ENCODE measurements around the gene COL9A3. TPM values are rescaled to one million over a fixed set of nuclear protein-coding genes. Genes with fewer than 3 reads are reported as not detected.

COL9A3 gene
- total and polyA plus RNA-seq, 8 donors = 2.3 to 107 (median 56.2) TPM

- no peak overlapping the region for H3K27ac ChIP-seq
- no peak overlapping the region for H3K4me3 ChIP-seq
- intact Hi-C loops (cut with DNase I) = no loop called here
- H3K4me1 ChIP-seq = peaks cover 6 to 33% of the 10 kb centered on the region in 2 donors
- no peaks in the 10 kb centered on the region for H3K36me3 ChIP-seq
- no peak for TF ChIP-seq CTCF (IDR thresholded peaks at IDR 0.05)
- DNase-seq = peak in 2 of 4 donors; percentile 27 to 65
- no peak for ATAC-seq
- H3K9me3 ChIP-seq = no peaks in the 10 kb centered on the region
- H3K27me3 ChIP-seq = peaks cover 0 to 9% of the 10 kb centered on the region in 2 donors
Measured at GRCh38 chr20:62835931-62836861, 19.3 kb downstream of the COL9A3 start.

DNA sequence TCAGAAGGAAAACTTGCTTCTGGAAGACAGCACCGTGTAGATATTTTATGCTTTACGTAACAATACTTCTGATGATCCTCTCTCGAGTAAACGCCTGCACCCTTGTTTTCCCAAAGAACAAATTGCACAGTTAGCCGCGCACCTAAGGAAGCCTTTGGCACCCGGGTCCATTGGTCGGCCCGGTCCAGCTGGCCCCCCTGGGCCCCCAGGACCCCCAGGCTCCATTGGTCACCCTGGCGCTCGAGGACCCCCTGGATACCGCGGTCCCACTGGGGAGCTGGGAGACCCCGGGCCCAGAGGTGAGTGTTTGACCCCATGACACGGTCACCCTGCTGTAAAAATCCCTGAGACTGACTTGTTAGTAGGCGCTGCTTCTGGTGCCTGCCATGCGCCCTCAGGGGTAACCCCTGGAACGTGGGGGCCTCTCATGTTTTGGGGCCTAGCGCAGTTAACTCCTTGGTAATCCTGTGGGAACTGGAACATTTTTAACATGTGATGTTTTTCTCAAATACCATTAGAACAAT, 20.2 kb downstream of the COL9A3 start:
- no peak overlapping the region for H3K4me3 ChIP-seq
- H3K36me3 ChIP-seq = no peaks in the 10 kb centered on the region
- no peak for ATAC-seq
- TF ChIP-seq CTCF (IDR thresholded peaks at IDR 0.05) = no peak
- peaks cover 3 to 26% of the 10 kb centered on the region in 2 donors for H3K4me1 ChIP-seq
- no peak overlapping the region for H3K27ac ChIP-seq
- intact Hi-C loops (cut with DNase I) = no loop called here
- H3K27me3 ChIP-seq = peaks cover 0 to 9% of the 10 kb centered on the region in 2 donors
- DNase-seq = peak in 1 of 4 donors; percentile 53
- no peaks in the 10 kb centered on the region for H3K9me3 ChIP-seq

- no peak for ATAC-seq
- intact Hi-C loops (cut with DNase I) = no loop called here
- H3K36me3 ChIP-seq = no peaks in the 10 kb centered on the region
- TF ChIP-seq CTCF (IDR thresholded peaks at IDR 0.05) = no peak
- DNase-seq = peak in 1 of 4 donors; percentile 17
- H3K4me1 ChIP-seq = peaks cover 0 to 19% of the 10 kb centered on the region in 2 donors
- peaks cover 0 to 9% of the 10 kb centered on the region in 2 donors for H3K27me3 ChIP-seq
- H3K9me3 ChIP-seq = no peaks in the 10 kb centered on the region
- H3K27ac ChIP-seq = no peak overlapping the region
- no peak overlapping the region for H3K4me3 ChIP-seq
Measured at GRCh38 chr20:62837790-62838127, 20.9 kb downstream of the COL9A3 start.

- H3K27ac ChIP-seq = no peak overlapping the region
- peak; percentile 56 for ATAC-seq
Measured at GRCh38 chr20:62838128-62838891, 21.5 kb downstream of the COL9A3 start.

More at GRCh38 chr20:62838128-62838891, 21.5 kb downstream of the COL9A3 start:
- H3K4me3 ChIP-seq = no peak overlapping the region
- no peaks in the 10 kb centered on the region for H3K36me3 ChIP-seq
- intact Hi-C loops (cut with DNase I) = no loop called here
- peak in 2 of 4 donors; percentile 59 to 73 for DNase-seq
- H3K4me1 ChIP-seq = peaks cover 0 to 13% of the 10 kb centered on the region in 2 donors
- H3K9me3 ChIP-seq = no peaks in the 10 kb centered on the region
- H3K27me3 ChIP-seq = peaks cover 0 to 9% of the 10 kb centered on the region in 2 donors
- no peak for TF ChIP-seq CTCF (IDR thresholded peaks at IDR 0.05)
